ENCODE results near the gene LHB.
"Not testable (repeated sequence)": the region's sequence is repeated elsewhere in the genome, so short reads cannot be mapped to it uniquely, and the experiment has no call there.

The LHB gene

GRCh38 chr19:49061000-49061399, 44.1 kb upstream of the LHB start:
- Histone ChIP-seq H3K9me3 (no peaks in the 10 kb centered on the region), H3K4me3 (ENCODE audit: low read depth, low read length) (no peak overlapping the region), H3K36me3 (no peaks in the 10 kb centered on the region), H3K27me3 (peaks cover 14% of the 10 kb centered on the region), H3K4me1 (peaks cover 15% of the 10 kb centered on the region)
- no peak for DNase-seq
- no peak for TF ChIP-seq CTCF (IDR thresholded peaks at IDR 0.05; ENCODE audit: low read depth, low read length)

GRCh38 chr19:49059053-49059452, 42.2 kb upstream of the LHB start:
- TF ChIP-seq CTCF (IDR thresholded peaks at IDR 0.05; ENCODE audit: low read depth, low read length) = no peak
- Histone ChIP-seq H3K4me1 (peaks cover 12% of the 10 kb centered on the region), H3K9me3 (no peaks in the 10 kb centered on the region), H3K27me3 (peaks cover 16% of the 10 kb centered on the region), H3K4me3 (ENCODE audit: low read depth, low read length) (no peak overlapping the region), H3K36me3 (no peaks in the 10 kb centered on the region)
- DNase-seq = no peak

DNA sequence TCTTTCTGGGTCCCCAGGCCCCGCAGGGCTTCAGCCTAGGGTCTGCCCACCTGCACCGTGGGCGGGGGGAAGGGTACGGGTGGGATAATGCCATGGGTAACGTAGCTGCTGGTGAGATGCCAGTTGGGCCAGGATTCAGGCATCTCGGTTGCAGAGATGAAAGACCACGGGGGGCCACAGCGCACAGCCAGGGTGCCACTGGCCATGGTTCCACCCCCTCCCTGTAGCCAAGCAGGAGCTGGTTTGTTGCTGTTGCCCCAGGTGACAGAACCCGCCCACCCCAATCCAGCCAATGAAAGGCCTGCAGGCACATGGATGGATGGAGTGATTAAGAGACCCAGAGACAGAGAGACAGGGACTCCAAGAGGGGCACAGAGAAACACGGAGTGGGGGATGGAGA, 41.7 kb upstream of the LHB start:
- no peak for TF ChIP-seq CTCF (IDR thresholded peaks at IDR 0.05; ENCODE audit: low read depth, low read length)
- no peaks in the 10 kb centered on the region for H3K36me3 ChIP-seq
- no peak overlapping the region for H3K4me3 ChIP-seq (ENCODE audit: low read depth, low read length)
- peaks cover 16% of the 10 kb centered on the region for H3K27me3 ChIP-seq
- peak; percentile 64 for DNase-seq
- H3K4me1 ChIP-seq = peaks cover 12% of the 10 kb centered on the region
- no peaks in the 10 kb centered on the region for H3K9me3 ChIP-seq

DNA sequence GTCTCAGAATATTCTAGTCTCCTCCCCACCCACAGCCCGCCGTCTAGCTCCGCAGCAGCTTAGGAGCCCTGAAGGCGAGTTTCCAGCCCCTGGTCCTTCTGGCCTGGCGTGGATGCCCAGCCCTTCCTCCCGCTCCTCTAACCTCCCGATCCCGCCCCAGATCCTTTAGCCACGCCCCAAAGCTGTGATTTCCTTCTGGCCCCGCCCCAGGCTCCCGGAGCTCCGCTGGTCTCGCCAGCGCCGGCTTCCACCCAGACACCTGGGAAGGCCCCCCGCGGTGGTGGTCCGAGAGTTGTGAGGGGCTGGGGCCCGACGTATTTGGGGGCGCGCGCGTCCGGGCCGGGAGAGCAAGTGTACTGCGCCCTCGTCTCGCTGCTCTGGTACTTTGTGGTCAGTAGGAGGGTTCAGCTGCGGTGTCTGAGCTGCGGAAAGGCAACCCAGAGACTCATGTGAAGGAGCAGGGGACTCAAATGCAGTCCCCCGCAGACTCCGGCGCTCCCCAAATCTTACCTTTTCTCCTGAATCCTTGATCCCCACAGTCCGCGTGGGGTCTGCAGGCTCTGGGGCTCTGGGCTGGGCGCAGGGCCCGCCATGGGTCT, 40.8 kb upstream of the LHB start, which contains the start of gene CGB7:
CGB7 (minus strand) TSS at position 114 of the 599 bp plus-strand sequence. CDS start 2,374 bp downstream, outside the sequence.
- H3K27me3 ChIP-seq = peaks cover 16% of the 10 kb centered on the region
- H3K9me3 ChIP-seq = no peaks in the 10 kb centered on the region
- H3K36me3 ChIP-seq = no peaks in the 10 kb centered on the region
- peak within 1 kb of the TSS; percentile 55 for H3K4me3 ChIP-seq (ENCODE audit: low read depth, low read length)
- TF ChIP-seq CTCF (IDR thresholded peaks at IDR 0.05; ENCODE audit: low read depth, low read length) = no peak
- peaks cover 12% of the 10 kb centered on the region for H3K4me1 ChIP-seq
- peak; percentile 77 for DNase-seq

DNA sequence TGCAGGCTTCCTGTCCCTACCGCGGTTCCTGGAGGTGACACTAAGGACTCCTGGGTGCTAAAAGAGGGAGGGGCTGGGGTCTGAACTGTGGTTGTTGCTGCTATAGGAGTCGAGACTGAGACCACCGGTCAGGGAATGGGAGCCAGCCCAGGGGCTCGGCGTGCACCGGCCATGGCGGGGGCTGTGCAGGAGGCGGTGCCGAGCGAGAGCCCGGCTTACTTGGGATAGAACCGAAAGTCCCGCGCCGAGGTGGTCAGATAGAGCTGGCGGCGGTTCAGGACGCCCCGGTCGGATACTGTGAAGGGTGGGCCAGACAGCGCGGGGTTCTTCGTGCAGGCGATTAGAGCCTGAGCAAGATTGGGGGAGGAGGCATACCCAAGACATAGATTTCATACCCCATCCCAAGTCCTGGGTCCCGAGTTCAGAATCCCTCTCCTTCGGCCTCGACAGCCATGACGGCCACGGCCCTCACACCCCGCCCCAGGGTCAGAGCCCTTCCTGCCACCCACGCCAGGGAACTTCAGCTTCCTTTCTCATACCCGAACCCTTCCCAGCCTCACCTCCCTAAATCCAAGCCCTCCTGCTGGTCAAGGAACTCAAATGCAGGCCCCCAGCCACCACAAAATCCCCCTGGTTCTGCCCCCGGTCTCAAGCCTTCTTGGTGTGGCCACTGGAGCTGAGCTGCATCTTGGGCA, 40.2 kb upstream of the LHB start:
- H3K9me3 ChIP-seq, DNase-seq, H3K36me3 ChIP-seq: not testable (repeated sequence)
- peak overlapping the region; percentile 55 for H3K4me3 ChIP-seq (ENCODE audit: low read depth, low read length)
- peaks cover 16% of the 10 kb centered on the region for H3K27me3 ChIP-seq
- peaks cover 12% of the 10 kb centered on the region for H3K4me1 ChIP-seq

- DNase-seq = peak; percentile 68
- Histone ChIP-seq H3K4me3 (ENCODE audit: low read depth, low read length) (peak overlapping the region; percentile 55), H3K4me1 (peaks cover 12% of the 10 kb centered on the region), H3K9me3 (no peaks in the 10 kb centered on the region), H3K27me3 (peaks cover 16% of the 10 kb centered on the region), H3K36me3 (no peaks in the 10 kb centered on the region)
- peak; percentile 44 for TF ChIP-seq CTCF (IDR thresholded peaks at IDR 0.05; ENCODE audit: low read depth, low read length)
These were observed 39.4 kb upstream of the LHB start for GRCh38 chr19:49056101-49056901.

DNA sequence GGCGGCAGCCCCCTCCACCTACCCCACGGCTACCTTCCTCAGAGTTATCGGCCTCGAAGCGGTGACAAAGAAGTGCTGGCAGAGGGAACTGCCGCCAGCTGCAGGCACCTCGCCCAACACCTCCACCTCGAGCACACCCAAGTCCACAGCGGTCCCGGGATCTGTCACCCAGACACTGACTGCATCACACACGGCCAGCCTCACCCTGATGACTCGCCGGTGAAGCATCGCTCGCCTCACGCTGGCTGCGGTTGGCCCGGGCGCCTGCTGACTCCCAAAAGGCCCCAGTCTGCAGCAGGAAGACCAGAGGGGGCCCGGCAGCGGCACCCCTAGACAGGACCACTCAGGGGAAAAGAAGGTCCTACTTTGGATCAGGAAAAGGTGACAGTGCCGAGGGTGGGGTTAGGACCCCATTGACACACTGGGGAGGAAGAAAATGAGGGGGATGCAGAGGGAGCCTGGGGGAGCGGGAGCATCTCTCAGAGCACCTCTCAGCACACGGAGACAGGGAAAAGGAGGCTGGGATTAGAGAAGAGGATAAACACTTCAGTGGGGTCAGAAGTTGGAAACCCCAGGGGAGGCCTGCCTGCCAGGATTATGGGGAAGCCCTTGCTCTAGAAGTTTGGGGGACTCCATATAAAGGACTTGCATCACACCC, 33.6 kb upstream of the LHB start:
- H3K27me3 ChIP-seq; H3K4me1 ChIP-seq; DNase-seq; H3K9me3 ChIP-seq; H3K36me3 ChIP-seq; H3K4me3 ChIP-seq (ENCODE audit: low read depth, low read length): not testable (repeated sequence)

DNA sequence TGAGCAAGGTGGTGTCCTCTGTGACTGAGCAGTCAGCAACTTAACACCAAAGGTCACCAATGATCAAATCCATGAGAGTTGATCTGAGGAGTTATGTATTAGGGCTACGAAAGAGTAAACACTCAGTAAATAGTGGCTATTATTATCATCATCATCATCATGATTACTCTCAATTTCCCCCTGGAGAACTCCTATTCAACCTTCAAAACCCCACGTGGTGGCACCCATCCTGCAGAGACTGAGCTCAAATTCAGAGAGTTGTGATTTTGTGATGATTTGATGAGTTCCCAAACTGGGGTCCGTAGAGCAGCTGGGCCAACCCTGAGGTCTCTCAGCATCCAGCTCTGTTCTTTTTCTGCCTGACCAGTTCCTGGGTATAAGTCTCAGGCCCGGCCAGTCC, 32.9 kb upstream of the LHB start:
- not testable (repeated sequence) for H3K27me3 ChIP-seq; H3K4me3 ChIP-seq (ENCODE audit: low read depth, low read length)

DNA sequence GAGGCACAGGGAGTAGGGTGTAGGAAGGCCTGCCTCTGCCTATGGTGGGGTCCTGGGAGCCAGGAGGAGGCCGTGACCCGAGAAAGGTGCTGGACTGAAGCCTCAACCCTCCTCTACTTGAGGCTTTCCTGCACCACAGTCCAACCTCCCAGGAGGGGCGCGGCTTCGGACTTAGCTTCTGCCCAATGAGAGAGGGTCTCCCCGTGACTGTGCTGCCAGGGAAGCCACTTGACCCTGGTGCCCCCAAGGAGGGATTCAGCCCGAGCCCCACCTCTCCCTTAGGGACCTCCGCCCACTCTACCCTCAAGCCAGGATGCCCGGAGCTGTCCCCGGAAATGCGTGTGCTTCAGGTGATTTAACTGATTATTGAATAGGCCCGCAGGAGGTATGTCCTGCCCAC, 32.1 kb upstream of the LHB start, which contains the start of gene CGB8:
CGB8 (minus strand) TSS at position 101 of the 400 bp plus-strand sequence. CDS start 372 bp downstream, outside the sequence.
- not testable (repeated sequence) for H3K27me3 ChIP-seq; H3K4me1 ChIP-seq; DNase-seq; H3K36me3 ChIP-seq; H3K9me3 ChIP-seq; H3K4me3 ChIP-seq (ENCODE audit: low read depth, low read length)

More for the DNA sequence above, 32.9 kb upstream of the LHB start:
- not testable (repeated sequence) for H3K36me3 ChIP-seq, DNase-seq, H3K4me1 ChIP-seq, H3K9me3 ChIP-seq
